Thyroid gland (tissue), 4 donors: ENCODE results near the gene PPP1R12A.

Experiments used
- CTCF ChIP-seq, 6 experiments: fragments of 200-600 bp in 3 of 6; fragments of 450-650 bp in 3 of 6; sonication (generic) in 3 of 6; IDR thresholded peaks; one replicate each; pipeline ENCODE4 v1.5.1; 2016 to 2019; ENCODE audit warnings: antibody characterized with exemption in 6 of 6, mild to moderate bottlenecking in 2 of 6, inconsistent platforms in 1 of 6, moderate library complexity in 1 of 6
- POLR2A ChIP-seq, 2 donors: fragments of 450-650 bp; IDR thresholded peaks; one replicate each; pipeline ENCODE4 v1.6.1; 2017; ENCODE audit warnings: antibody characterized with exemption in 2 of 2, mild to moderate bottlenecking in 2 of 2, moderate library complexity in 1 of 2

GRCh38 chr12:79883216-79883615 is 51.7 kb downstream of the PPP1R12A start:
- TF ChIP-seq CTCF (IDR thresholded peaks at IDR 0.05) (no peak), POLR2A (IDR thresholded peaks at IDR 0.05) (no peak)
